ENCODE results near the gene TCF7L1.

Gene TCF7L1

GRCh38 chr2:85257970-85258605, 124.9 kb downstream of the TCF7L1 start:
- no peak for DNase-seq

DNA sequence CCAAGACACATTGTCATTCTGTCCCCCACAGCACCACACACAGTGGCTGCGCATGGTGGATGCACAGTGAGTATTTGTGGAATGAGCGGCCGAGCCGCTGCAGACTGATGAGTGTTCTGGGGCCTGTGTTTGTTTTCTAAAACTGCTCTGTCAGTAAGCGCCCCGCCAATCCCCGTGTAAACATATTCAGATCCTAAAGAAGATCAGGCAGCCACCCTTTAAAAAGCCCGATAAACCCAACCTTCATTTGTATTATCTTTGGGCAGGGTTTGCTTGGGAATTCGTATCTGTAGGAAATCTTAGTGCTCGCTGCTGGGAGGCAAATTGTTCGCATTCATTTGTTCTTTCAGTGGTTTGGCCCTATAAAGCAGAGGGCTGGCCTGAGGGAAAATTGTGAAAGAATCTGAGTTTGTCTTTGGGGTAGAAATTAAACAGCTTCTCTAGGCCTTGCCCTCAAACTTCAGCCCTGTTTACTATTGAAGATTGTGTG, 126.0 kb downstream of the TCF7L1 start:
- DNase-seq: no peak

DNA sequence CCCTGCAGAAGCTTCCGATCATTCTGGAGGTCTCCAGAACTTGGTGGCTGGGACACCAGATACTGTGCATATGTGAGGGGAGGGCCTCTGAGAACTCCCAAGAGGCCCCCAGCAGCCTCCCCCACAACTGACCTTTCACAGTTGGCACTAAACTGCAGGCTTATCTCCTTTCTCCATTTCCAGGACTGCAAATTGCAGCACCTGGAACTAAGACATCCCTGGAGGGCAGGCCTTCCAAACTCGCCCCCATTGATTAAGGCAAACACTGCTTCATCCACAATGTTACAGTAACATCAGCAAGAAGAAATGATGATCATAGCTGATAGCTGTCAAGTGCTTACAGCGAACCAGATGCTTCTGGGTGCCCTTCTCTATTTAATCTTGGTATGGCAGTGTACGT, 126.7 kb downstream of the TCF7L1 start:
- DNase-seq: no peak

- no peak for DNase-seq
Observed at GRCh38 chr2:85263591-85263990, 130.4 kb downstream of the TCF7L1 start.

GRCh38 chr2:85264471-85264870, 131.3 kb downstream of the TCF7L1 start:
- DNase-seq: no peak

DNA sequence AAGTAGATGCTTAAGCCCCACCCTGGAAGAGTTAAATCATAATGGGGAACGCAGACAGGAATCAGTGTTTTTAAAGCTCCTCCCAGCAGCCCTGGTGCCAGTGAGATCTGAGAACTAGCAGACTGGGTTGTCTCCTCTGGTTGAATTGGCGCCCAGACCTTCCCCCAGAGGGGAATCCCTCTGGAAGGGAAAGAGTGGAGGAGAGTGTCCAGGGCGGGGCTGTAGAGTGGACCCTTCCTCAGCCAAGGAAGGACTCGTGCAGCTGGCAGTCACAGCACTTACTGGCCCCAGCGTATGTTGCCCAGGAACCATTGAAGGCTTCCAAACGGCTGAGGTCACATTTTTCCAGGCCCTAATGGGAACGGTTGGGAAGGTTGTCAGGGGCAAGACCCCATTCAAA, 132.1 kb downstream of the TCF7L1 start:
- DNase-seq: no peak

DNA sequence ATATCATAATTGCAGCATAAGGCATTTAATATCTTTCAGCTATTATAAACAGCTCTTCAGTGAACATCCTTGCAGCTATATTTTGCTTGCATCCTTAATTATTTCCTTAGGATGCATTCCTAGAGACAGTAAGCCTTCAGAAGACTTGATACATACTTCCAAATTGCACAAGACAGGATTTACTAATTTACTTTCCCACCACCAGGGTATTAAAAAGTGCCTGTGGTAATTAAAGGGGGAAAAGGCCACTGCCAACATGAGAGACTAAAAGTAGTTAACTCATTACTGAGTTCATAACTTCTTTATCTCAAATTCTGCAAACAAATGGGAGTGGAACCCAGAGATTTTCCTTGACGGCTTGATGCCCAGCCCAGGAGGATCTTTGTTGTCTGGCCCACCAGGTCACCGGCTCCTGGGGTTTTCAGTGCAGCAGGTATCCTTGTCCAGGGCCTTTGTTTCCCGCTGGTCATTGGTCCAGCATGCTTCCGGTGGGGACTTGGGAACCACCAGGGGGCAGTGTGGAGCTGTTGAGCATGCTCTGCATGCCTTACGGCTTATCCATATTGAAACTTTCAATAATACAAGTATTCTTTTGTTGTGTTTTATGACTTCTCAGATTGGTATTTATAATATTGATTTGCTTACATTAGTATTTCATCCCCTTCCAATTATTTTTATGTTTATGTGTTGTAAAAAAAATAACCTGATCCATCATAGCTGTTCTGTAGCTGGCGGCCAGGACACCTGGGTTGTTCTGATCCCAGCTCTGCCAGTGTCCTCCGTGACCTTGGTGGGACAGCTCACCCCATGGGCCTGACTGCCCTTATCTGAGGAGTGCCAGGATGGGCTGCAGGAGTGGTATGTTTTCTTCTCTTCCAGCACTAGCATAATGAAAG, 133.2 kb downstream of the TCF7L1 start:
- DNase-seq: no peak

GRCh38 chr2:85269959-85270358, 136.8 kb downstream of the TCF7L1 start:
- no peak for DNase-seq

DNA sequence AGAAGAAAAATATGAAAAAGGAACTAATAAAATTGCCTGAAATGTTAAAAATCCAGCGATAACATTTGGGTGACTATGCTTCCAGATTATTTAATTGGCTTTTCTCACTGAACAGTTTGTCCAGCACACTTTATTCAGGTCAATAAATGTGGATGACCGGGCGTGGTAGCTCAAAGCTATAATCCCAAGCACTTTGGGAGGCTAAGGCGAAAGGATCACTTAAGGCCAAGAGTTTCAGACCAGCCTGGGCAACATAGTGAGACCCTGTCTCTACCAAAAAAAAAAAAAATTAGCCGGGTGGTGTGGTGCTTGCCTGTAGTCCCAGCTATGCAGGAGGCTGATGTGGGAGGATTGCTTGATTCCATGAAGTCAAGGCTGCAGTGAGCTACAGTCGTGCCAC, 139.2 kb downstream of the TCF7L1 start:
- DNase-seq: no peak

- no peak for DNase-seq
Observed at GRCh38 chr2:85273738-85274731, 140.8 kb downstream of the TCF7L1 start.

DNA sequence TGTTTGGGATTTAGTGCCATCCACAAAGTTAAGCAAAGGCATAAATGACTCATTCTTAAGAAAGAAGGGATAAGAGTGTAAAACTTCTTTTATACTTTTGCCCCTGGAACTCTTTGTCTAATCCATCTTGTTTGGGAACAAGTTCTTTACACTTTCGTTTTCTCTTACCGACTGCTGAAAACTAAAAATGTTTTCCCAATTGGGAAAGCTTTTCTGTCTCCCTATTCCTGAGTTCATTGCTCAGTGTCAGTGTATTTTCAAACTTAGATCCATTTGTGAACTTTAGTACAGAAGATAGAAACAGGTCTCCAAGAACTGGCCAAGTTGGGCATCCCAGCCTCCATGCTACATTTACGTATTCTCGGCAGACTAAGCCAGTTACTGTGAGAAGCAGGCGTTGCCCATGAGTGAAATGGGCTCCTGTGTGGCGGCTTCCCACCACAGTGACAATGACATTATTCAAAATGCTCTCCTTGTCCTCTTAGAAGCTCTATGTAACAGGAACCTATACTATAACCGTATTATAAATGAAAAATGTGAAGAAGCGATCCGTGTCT, 142.9 kb downstream of the TCF7L1 start:
- no peak for DNase-seq

GRCh38 chr2:85276571-85277118, 143.5 kb downstream of the TCF7L1 start:
- DNase-seq: no peak

DNA sequence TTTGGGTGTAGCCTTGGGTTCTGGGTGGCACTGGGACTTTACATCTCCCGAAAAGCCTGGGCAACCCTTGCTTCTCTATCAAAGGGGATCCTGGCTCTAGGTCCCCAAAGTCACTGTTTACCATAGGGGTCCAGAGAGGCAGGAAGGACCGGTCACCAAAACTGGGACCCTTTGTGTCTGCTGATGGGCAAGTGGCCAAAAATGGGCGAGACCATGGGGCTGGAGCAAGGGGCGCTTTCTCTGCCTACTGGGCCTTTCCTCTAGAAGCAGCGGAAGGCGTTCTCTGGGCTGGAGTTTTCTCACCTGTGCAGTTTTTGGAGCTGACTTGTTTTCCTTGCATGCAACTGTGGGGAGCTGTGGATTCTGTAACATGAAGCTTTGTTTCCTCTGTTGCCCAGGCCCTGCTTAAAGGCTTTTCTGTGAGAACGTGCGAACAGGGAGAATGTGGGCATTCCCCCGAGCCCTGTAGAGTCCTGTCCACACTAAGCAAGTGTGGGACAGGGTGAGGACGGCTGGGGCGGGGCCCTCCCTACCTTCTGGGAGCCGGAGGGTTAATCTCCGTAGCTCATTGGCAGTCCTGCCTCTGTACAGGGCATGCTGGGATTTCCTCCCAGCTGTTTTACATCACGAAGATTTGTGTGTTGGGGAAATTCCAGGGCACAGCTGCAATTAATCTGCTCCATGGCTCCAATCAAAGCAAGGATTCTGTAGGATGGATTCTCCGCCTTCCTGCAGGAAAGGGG, 144.4 kb downstream of the TCF7L1 start:
- DNase-seq: no peak

- no peak for DNase-seq
Observed at GRCh38 chr2:85278361-85278760, 145.2 kb downstream of the TCF7L1 start.

- DNase-seq: no peak
Observed at GRCh38 chr2:85281553-85281952, 148.4 kb downstream of the TCF7L1 start.

GRCh38 chr2:85282914-85283313, 149.7 kb downstream of the TCF7L1 start:
- no peak for DNase-seq

DNA sequence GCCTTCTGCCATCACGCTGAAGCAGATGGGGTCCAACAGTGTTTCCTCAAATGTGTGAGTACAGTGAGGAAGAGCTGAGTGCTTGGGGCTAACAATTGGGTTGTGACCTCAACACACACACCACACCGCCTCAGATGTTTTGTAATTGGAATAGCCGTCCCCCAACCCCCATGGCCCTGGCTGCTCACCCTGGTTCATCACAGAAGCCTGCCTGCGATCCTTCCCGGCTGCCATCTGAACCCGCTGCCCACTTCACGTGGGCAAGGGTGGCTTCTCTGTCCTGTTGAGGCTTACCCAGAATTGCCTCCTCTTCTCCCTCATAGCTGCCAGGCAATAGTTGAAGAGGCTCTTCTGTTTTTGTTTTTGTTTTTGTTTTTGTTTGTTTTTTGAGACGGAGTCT, 150.4 kb downstream of the TCF7L1 start:
- no peak for DNase-seq

- no peak for DNase-seq
Observed at GRCh38 chr2:85286918-85287317, 153.7 kb downstream of the TCF7L1 start.

GRCh38 chr2:85287721-85288120, 154.5 kb downstream of the TCF7L1 start:
- DNase-seq: no peak

DNA sequence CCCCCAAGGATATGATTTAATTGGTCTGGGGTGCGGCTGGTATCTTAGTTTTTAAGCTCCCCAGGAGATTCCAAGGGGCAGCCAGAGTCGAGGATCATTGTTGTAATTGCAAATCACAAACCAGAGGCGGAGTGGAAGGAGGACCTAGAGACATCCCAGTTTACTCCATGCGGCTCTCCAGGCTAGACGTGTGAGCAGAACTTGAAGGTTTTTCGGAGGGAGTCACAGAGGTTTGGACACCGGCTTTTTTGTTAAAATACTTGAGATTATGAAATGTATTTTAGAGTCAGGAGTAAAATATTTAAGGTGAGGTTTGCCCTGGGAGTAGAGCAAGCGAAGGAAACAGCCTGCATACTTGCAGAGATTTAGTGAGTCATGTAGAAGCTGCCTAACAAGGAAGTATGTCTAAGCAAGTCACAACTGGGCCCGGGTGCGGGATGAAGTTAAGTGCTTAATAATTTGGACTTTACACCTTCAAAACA, 155.1 kb downstream of the TCF7L1 start:
- DNase-seq: no peak

GRCh38 chr2:85291425-85292023, 158.3 kb downstream of the TCF7L1 start:
- DNase-seq: no peak
